AG09319 (cell line): ENCODE measurements around the gene CEP192.

ENCODE experiments used
- DNase-seq: peaks from one replicate; pipeline ENCODE4 v3.0.0-alpha.2; 2010; ENCODE audit warnings: low read depth; ENCODE audit errors: extremely low read depth
- CTCF ChIP-seq: IDR thresholded peaks from 2 replicates; pipeline ENCODE4 v1.5.1; 2011; ENCODE audit warnings: low read depth, mild to moderate bottlenecking, inconsistent platforms, low read length, moderate library complexity

CEP192 gene

GRCh38 chr18:13018374-13018773 is 27.2 kb downstream of the CEP192 start:
- no peak for DNase-seq
- TF ChIP-seq CTCF = no peak

GRCh38 chr18:13019301-13019700 is 28.1 kb downstream of the CEP192 start:
- DNase-seq = no peak
- TF ChIP-seq CTCF = no peak

- TF ChIP-seq CTCF = no peak
- DNase-seq = no peak
Measured at GRCh38 chr18:13022644-13023043, 31.5 kb downstream of the CEP192 start.

GRCh38 chr18:13025233-13025632 is 34.1 kb downstream of the CEP192 start:
- no peak for TF ChIP-seq CTCF
- DNase-seq = no peak

GRCh38 chr18:13026583-13027270 is 35.6 kb downstream of the CEP192 start:
- DNase-seq = no peak
- TF ChIP-seq CTCF = no peak

GRCh38 chr18:13028869-13029268 is 37.7 kb downstream of the CEP192 start:
- TF ChIP-seq CTCF = no peak
- no peak for DNase-seq

- TF ChIP-seq CTCF = no peak
- no peak for DNase-seq
Measured at GRCh38 chr18:13032173-13032572, 41.0 kb downstream of the CEP192 start.
